ENCODE results near the gene FANCI.
A peak's percentile ranks its signal among the peaks of the same experiment; 100 is the strongest.

FANCI gene

DNA sequence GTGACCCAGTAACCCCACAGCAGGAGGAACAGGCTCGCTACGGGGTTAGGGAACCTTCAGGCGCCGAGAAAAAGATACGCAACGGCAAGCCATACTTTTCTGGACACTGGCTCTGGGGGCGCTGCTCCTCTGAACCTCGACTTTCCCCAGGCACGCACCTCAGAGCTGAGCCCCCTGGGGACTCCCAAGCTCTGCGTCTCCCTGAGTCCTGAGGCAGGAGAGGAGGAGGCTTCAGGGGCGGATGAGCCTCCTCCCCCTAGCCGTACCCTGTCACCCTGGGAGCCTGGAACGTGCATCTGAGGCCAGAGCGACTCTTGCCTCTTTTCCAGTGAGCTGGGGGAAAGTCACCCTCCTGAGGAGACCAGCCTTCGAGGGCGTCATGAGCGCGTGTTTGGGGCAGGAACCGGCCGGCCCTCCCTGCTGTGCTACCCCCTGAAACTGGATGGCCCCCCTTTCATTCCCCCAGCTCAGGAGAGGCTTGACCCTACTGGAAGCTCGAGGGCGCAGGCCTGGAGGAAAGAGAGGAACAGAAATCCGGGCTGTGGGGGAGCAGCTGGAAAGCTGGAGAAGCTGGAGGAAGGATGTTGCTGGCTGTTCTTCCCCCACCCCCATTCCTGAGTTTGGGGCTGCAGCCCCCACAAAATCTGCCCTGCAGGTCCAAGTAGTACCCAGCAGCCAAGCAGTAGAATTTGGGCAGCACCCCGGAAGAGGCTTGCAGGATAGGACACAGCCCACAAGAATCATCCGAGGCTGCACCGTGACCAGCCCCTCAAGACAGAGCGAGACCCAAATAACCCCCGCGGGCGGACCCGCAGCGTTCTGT lies 115.9 kb downstream of the FANCI start:
- no peak for DNase-seq

DNA sequence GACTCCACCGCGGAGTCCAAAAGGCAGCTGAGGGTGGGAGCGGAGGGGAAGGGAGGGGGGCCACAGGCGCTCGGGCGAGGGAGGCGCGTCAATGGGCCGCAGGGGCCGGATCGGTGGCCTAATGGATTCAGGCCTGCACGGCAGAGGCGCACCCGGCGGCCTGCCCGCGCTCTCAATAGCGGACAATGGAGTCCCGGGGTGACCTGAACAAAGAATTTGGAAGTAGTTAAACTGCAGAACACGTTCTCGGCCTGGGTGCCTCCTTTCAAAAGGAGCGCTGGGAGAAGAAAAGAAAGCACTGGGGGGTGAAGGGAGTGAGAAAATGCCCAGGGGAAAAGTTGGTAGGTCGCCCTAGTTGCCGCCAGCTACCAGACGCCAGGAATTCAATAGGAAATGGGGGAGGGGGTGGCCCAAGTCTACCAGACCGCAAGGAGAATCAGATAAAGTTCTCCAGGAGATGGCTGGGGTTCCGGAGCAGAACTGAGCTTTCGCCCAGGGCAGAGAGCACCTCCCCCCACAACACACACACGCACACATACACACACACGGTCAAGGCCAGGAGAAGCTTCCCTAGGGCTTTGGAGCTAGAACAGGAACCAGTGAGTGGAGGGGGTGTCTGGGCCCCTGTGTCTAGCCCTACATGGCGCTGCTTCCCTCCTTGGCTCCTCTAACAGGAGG lies 116.7 kb downstream of the FANCI start:
- peak in 16 of 58 donors; percentile 14 to 68 (median 36) for DNase-seq

DNA sequence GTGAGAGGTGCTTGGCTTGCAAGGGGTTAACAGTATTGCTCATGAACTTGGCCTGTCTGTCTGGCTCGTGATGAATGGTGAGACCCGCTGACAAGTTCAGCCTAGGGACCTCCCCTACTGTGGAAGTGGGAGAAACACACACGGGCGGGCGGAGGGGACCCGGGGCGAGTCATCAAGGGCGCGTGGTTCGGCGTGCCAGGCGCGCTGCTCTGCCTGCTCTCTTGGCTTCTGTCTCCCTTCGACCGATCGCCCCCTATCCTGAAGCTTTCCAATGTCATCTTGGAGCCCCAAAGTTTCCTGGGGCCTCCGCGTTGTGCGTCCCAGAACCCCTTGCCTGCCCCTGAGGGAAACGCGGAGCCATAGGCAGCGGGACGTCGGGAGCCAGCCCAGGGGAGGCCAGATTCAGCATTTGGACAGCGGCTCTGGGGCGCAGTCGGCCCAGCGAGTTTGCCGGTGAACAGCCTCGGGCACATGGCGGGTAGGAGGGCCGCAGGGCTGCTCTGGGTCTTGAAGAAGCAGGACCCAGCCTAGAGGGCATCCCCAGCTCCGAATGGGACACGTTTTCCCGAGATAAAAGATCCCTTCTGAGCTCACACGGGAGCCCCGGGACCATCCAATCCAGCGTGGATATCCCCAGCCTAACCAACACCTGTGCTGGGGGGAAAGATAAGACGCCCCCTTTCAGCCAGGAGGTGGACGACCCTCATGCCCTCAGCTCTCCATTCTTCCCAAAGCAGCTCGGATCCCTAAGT lies 117.8 kb downstream of the FANCI start:
- peak in 46 of 58 donors; percentile 26 to 82 (median 60) for DNase-seq

DNA sequence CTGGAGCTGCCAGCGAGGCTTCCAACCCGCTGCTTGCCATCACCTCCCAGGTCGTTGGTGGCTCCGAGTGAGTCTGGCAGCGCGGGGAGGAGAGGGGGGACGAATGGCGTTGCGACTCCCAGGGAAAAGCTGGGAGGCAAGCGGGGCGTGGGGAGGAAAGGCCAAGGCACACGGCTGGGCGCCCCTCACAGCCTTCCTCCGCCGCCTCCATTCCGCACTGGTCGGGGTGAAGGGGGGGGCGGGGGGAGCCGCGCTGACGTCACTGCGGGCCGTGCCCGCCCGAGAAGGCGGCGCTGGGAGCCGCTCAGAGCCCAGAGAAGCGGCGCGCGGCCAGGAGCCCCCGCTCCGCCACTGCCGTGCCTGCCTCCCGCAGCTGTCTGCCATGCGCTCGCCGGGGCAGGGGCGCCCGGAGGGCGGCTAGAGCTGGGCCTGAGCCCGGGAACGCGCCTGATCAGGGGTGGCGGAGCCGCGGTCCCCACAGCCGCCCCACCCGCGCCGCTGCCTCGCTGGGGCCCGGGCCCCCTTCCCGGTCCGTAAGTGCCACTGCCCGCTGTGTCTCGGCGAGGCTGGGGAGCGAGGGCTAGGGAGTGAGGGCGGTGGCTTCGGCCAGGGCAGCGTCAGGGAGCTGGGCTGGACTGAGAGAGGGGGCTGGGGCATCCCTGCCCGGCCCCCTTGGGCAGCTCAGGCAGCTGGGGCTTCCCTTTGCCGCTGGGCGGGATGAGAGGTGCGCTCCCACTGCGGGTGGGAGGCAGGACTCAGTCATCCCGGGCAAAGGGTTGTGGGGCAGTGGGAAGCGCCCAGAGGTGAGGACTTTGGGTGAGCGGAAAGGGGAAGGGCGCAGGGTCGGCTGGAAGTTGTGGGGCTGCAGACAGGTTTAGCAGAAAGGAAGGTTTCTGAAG lies 118.7 kb downstream of the FANCI start:
- peak in 54 of 58 donors; percentile 21 to 87 (median 69) for DNase-seq

DNA sequence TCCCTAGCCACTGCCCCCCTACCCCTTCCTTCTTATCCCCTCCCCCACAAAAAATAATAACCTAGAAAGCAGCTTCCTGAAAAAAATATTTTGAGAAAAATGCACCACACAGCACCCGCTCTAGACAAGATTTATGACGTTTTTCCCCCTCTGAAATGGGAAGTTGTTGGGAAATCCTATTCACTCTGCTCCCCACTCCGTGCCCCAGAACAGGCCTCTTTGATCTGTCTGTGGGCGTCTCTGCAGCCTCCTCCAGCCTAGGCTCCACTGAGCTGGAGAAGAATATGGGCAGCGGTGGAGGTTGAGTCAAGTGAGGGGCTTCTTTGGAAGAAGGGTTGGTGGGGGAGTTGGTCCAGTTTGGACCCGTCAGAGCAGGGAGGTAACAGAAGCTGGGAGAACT lies 119.4 kb downstream of the FANCI start:
- no peak for DNase-seq

DNA sequence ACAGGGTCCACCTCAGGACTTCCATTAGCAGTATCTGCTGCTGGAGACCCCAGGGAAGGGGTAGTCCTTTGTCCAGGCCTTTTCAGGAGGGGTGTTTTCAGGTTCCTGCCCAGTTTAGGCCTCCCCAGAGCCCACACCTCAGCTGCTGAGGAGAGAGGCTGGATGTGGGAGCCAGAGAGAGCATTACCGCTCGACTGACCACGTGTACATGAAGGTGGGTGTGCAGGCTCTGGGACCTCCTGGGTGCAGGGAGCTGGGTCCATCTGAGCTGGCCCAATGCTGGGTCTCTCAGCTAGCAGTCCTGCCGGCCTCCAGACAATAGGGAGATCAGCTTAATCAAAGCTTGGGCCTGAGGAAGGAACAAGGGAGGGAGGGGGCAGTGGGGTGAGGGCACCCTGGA lies 120.0 kb downstream of the FANCI start:
- no peak for DNase-seq

DNA sequence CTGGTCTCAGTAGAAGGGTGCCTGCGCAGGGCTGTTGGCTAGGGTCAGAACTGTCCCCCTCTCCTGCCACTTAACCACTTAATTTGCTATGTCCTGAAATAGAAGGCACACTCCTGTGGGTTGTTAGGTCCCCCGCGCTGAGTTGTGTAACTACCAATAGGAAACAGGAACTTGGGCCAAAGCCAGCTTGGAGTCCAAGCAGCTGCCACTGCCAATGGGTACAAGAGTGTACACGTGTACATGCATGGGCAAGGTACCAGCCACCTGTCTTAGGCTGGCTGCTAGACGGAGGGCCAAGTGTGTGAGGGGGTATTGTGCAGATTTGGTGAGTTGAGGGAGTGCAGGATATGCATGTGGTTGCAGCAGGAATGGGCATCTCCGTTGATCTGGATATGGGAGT lies 120.6 kb downstream of the FANCI start:
- peak in 27 of 58 donors; percentile 17 to 67 (median 41) for DNase-seq

DNA sequence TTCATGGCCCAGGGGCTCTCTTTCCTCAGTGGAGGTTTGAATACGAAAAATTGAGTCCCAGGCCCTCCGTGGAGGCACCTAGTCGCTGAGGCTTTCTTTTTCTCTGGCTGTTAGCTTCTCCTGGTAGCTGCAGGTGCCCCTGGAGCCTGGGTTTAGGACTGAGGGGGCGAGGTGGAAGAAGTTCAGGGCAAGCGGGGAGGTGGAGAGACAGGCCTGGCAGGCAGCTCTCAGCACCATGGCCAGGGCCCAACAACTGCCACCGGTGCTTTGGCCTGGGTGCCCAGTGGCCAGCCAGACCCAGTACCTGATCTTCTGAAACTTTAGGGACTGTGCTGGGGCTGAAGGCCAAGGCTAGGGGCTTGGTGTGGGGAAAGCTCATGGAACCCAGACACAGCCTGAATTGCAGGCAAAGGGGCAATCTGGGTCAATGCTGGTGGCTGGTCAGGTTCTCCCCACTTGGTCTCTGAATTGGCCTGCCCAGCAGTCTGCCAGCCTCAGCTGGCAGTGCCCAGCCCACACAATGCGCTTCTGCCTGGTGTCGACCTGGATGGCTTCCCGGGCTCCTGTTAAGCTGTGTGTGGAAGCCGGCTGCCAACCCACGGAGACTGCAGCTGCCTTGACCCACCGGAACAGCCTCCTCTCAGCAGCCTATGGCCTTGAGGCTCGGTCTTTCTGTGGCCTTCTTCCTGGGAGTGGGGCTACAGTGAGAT lies 121.1 kb downstream of the FANCI start:
- peak in 54 of 58 donors; percentile 23 to 94 (median 66) for DNase-seq

DNA sequence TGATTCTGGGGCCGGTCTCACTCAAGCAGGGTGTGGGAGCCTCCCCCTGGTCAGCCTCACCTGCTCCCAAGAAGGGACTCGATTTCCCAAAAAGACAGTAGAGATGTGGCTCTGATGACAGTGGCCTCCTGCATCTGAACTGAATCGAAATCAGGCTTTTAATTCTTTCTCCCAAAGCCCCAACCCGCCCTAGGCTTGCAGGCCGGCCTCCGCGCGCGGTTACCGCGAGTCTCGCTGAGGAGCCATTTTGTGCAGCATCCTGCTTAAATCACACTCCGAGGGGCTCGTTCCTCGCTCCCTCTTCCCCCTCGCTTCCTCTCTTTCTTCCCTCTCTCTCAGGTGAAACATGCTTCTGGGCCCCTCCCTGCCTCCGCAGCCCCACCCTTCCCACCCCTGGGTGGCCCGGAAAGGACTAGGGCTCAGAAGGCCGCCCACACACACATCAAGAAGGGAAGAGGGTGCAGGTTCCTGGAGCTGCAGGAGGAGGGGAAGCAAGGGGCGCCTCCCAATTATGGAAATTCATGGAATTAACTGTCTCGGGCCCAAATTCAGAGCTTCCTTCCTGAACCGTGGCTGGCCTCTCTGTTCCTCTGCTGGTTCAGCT lies 121.8 kb downstream of the FANCI start:
- DNase-seq: peak in 3 of 58 donors; percentile 47 to 67 (median 60)
